Subcutaneous adipose tissue (tissue), 4 donors: ENCODE results near the gene FABP7. TPM values are rescaled to one million over a fixed set of nuclear protein-coding genes. Genes with fewer than 3 reads are reported as not detected.

Experiments used
- CTCF ChIP-seq: fragments of 450-650 bp; IDR thresholded peaks from one replicate; pipeline ENCODE4 v1.5.1; 2016; ENCODE audit warnings: low read depth, mild to moderate bottlenecking, control low read depth, antibody characterized with exemption, moderate library complexity
- total RNA-seq, 4 donors: library from RNA; depleted of rRNA; stranded (reverse); fragments of >200 nt; gene quantifications; one replicate each; pipeline ENCODE4 v1.1.0, GENCODE V29; 2016

FABP7 gene
- total RNA-seq, 4 donors from 2014 or later: not detected

- no peak for TF ChIP-seq CTCF
These were observed 10.5 kb downstream of the FABP7 start for GRCh38 chr6:122790028-122790422.

- no peak for TF ChIP-seq CTCF
These were observed 11.2 kb downstream of the FABP7 start for GRCh38 chr6:122790423-122791309.

- TF ChIP-seq CTCF: no peak
These were observed 11.8 kb downstream of the FABP7 start for GRCh38 chr6:122791310-122791679.

GRCh38 chr6:122792766-122793165 lies 13.2 kb downstream of the FABP7 start:
- no peak for TF ChIP-seq CTCF

- TF ChIP-seq CTCF: no peak
These were observed 18.0 kb downstream of the FABP7 start for GRCh38 chr6:122797537-122797936.

- no peak for TF ChIP-seq CTCF
These were observed 18.7 kb downstream of the FABP7 start for GRCh38 chr6:122798099-122798641.

GRCh38 chr6:122799140-122799745 lies 19.7 kb downstream of the FABP7 start:
- TF ChIP-seq CTCF: no peak
